Measurements from ENCODE around the gene PPA1. TPM values are rescaled to one million over a fixed set of nuclear protein-coding genes. Genes with fewer than 3 reads are reported as not detected.

The PPA1 gene
- total RNA-seq, result 67.4 to 74.9 TPM (median 69.0 TPM) in 3 replicates
- long read RNA-seq, transcript PPA1-202 (11 exons, 1,295 nt), result major isoform, 61 of 62 reads
- long read RNA-seq, partial matches to known transcripts, result 0 of 62 reads
- long read RNA-seq, other reads (novel, unspliced or antisense), result 1 of 62 reads

GRCh38 chr10:70233109-70233938 is at the start of gene PPA1:
TSS of gene PPA1 (minus strand) at chr10:70233429. CDS start at chr10:70233327, 102 bp downstream.
- Mint-ChIP-seq H3K27ac (ENCODE audit: unreplicated experiment) (peak within 1 kb of the TSS; percentile 93), H3K9me3 (ENCODE audit: low read depth) (no peaks in the 10 kb centered on the region), H3K36me3 (ENCODE audit: low read depth) (peaks cover 7% of the 10 kb centered on the region), H3K4me1 (ENCODE audit: low read depth) (peaks cover 25% of the 10 kb centered on the region), H3K27me3 (ENCODE audit: low read depth) (no peaks in the 10 kb centered on the region), H3K4me3 (ENCODE audit: unreplicated experiment) (peak within 1 kb of the TSS; percentile 96)
- peak; percentile 99 for DNase-seq (ENCODE audit: low spot score)
- TF ChIP-seq CTCF (IDR thresholded peaks at IDR 0.05), result peak; percentile 70

GRCh38 chr10:70281609-70282008 is 48.4 kb upstream of the PPA1 start:
- Mint-ChIP-seq H3K9me3 (ENCODE audit: low read depth) (no peaks in the 10 kb centered on the region), H3K27ac (ENCODE audit: unreplicated experiment) (no peak overlapping the region), H3K36me3 (ENCODE audit: low read depth) (peaks cover 8% of the 10 kb centered on the region), H3K4me3 (ENCODE audit: unreplicated experiment) (no peak overlapping the region), H3K27me3 (ENCODE audit: low read depth) (peaks cover 51% of the 10 kb centered on the region), H3K4me1 (ENCODE audit: low read depth) (peaks cover 3% of the 10 kb centered on the region)
- no peak for DNase-seq (ENCODE audit: low spot score)
- no peak for TF ChIP-seq CTCF (IDR thresholded peaks at IDR 0.05)

- DNase-seq (ENCODE audit: low spot score), result no peak
- no peak for TF ChIP-seq CTCF (IDR thresholded peaks at IDR 0.05)
- Mint-ChIP-seq H3K27ac (ENCODE audit: unreplicated experiment) (no peak overlapping the region), H3K27me3 (ENCODE audit: low read depth) (peaks cover 37% of the 10 kb centered on the region), H3K36me3 (ENCODE audit: low read depth) (peaks cover 10% of the 10 kb centered on the region), H3K4me1 (ENCODE audit: low read depth) (peaks cover 3% of the 10 kb centered on the region), H3K4me3 (ENCODE audit: unreplicated experiment) (no peak overlapping the region), H3K9me3 (ENCODE audit: low read depth) (peaks cover 6% of the 10 kb centered on the region)
These were observed 46.9 kb upstream of the PPA1 start for GRCh38 chr10:70280099-70280498.

GRCh38 chr10:70277396-70278030 is 44.3 kb upstream of the PPA1 start:
- no peak for DNase-seq (ENCODE audit: low spot score)
- Mint-ChIP-seq H3K27me3 (ENCODE audit: low read depth) (peaks cover 18% of the 10 kb centered on the region), H3K36me3 (ENCODE audit: low read depth) (peaks cover 3% of the 10 kb centered on the region)

More at GRCh38 chr10:70277396-70278030, 44.3 kb upstream of the PPA1 start:
- no peak overlapping the region for H3K4me3 Mint-ChIP-seq (ENCODE audit: unreplicated experiment)
- H3K9me3 Mint-ChIP-seq (ENCODE audit: low read depth), result peaks cover 6% of the 10 kb centered on the region
- H3K4me1 Mint-ChIP-seq (ENCODE audit: low read depth), result no peaks in the 10 kb centered on the region
- no peak for TF ChIP-seq CTCF (IDR thresholded peaks at IDR 0.05)
- H3K27ac Mint-ChIP-seq (ENCODE audit: unreplicated experiment), result no peak overlapping the region
